ENCODE measurements around the gene PLCL2. TPM values are rescaled to one million over a fixed set of nuclear protein-coding genes. Genes with fewer than 3 reads are reported as not detected.

PLCL2 gene
- total and polyA plus RNA-seq, 2 donors (not counting 3 experiments of a cell fraction or from before 2014, with no cell fraction given) = 2.3 to 10.7 TPM

- FAIRE-seq = no peak
- CTCF ChIA-PET = interaction anchor here (1.0 to 4.2 kb wide), 4 partner anchors 16 to 76 kb away, joined by 3 to 33 read pairs (median 4); partner anchors contain the start of gene PLCL2
- Histone ChIP-seq H2AFZ (ENCODE audit: low read depth, low read length) (no peak overlapping the region), H4K20me1 (replicated peaks; ENCODE audit: control insufficient read depth, extremely low read depth, insufficient read depth, low read length) (peaks cover 3% of the 10 kb centered on the region), H3K9me1 (replicated peaks; ENCODE audit: control insufficient read depth, extremely low read depth, insufficient read depth, low read length) (no peaks in the 10 kb centered on the region), H3K4me2 (ENCODE audit: insufficient read depth, low read length) (no peak overlapping the region), H3K9ac (replicated peaks; ENCODE audit: extremely low read depth, insufficient read depth, low read length) (no peak overlapping the region), H3K4me1 (ENCODE audit: control insufficient read depth, extremely low read depth, insufficient read depth, low read length) (peaks cover 34% of the 10 kb centered on the region), H3K27me3 (ENCODE audit: control insufficient read depth in 2 of 2, insufficient read depth in 2 of 2, low read length in 2 of 2) (no peaks in the 10 kb centered on the region), H3K27ac (ENCODE audit: insufficient read depth, low read depth, low read length) (no peak overlapping the region), H3K4me3 (replicated peaks in 1 of 3; ENCODE audit: insufficient read depth in 1 of 3, low read depth in 1 of 3, low read length in 3 of 3) (no peak overlapping the region), H3K79me2 (ENCODE audit: control insufficient read depth, insufficient read depth, low read length) (peaks cover 7% of the 10 kb centered on the region), H3K36me3 (ENCODE audit: control insufficient read depth in 2 of 2, extremely low read depth in 1 of 2, insufficient read depth in 2 of 2, low read length in 2 of 2) (no peaks in the 10 kb centered on the region), H3K9me3 (replicated peaks; ENCODE audit: control insufficient read depth, insufficient read depth, low read length) (no peaks in the 10 kb centered on the region)
- DNase-seq (ENCODE audit: low read depth, low spot score) = no peak
- POLR2A ChIA-PET = no interaction called here
- dilution Hi-C loops (cut with MboI; ENCODE audit: extremely low pct_ligation_motif_present, low sequenced_read_pairs) (no loop called here), intact Hi-C loops (cut with micrococcal nuclease) (no loop called here)
- BruUV-seq (replicated peaks) = no TSS peak
- TF ChIP-seq POLR2AphosphoS5 (IDR thresholded peaks at IDR 0.05; ENCODE audit: insufficient read depth, low read depth, low read length) = no peak
- TF ChIP-seq MAX (IDR thresholded peaks at IDR 0.05; ENCODE audit: insufficient read depth, insufficient read length) = no peak
- no peak for TF ChIP-seq FOS (IDR thresholded peaks at IDR 0.05; ENCODE audit: borderline replicate concordance, insufficient read depth, low read length)
- no peak for TF ChIP-seq CTCF (IDR thresholded peaks at IDR 0.05; ENCODE audit: extremely low read depth in 1 of 2, insufficient read depth in 1 of 2, low read depth in 1 of 2, low read length in 2 of 2)
- no peak for TF ChIP-seq GATA2 (IDR thresholded peaks at IDR 0.05; ENCODE audit: insufficient read depth, insufficient read length, low read depth, low read length)
- no peak for TF ChIP-seq POLR2A (IDR thresholded peaks at IDR 0.05; ENCODE audit: low read depth, low read length)
Measured at GRCh38 chr3:16909802-16910201, 25.0 kb downstream of the PLCL2 start.
